H1 (cell line): ENCODE measurements around the gene IKZF3. TPM values are rescaled to one million over a fixed set of nuclear protein-coding genes. Genes with fewer than 3 reads are reported as not detected.

Source experiments
- CHD7 ChIP-seq: fragments of 300-600 bp; sonication (generic); IDR thresholded peaks from 2 replicates; pipeline ENCODE4 v1.7.1; 2012; ENCODE audit warnings: low read length, moderate library complexity, mild to moderate bottlenecking, inconsistent platforms; ENCODE audit not compliant: insufficient replicate concordance
- CTCF ChIP-seq, 3 experiments: IDR thresholded peaks; 1 replicate in 2 of 3; 2 replicates in 1 of 3; pipeline versions ENCODE4 v1.5.1 to v1.6.1; 2011; ENCODE audit warnings: low read length in 3 of 3, mild to moderate bottlenecking in 3 of 3, inconsistent platforms in 2 of 3, low read depth in 1 of 3, moderate library complexity in 1 of 3; ENCODE audit not compliant: insufficient read depth in 1 of 3; ENCODE audit errors: control extremely low read depth in 1 of 3
- polyA plus RNA-seq, 7 experiments: library from polyadenylated mRNA; depleted of rRNA in 3 of 7; stranded (reverse) in 5 of 7; unstranded in 2 of 7; fragments of >200 nt in 5 of 7; fragments of 200-250 nt in 2 of 7; gene quantifications; 1 replicate in 5 of 7; 2 replicates in 1 of 7; 4 replicates in 1 of 7; pipeline versions ENCODE4 v1.2.1 to v1.2.3, GENCODE V29; 2011 to 2013; ENCODE audit warnings: missing spikeins in 2 of 7, mixed read lengths in 2 of 7
- total RNA-seq: library from RNA; stranded (reverse); fragmentation: NEBNext Ultra II Directional; extraction: Animal tissue kit (Norgen Biotek cat#: 25700); gene quantifications from 2 replicates; pipeline ENCODE4 v1.2.1, GENCODE V29; 2021

Gene IKZF3
- total and polyA plus RNA-seq, 2 of the 8 experiments (the other 6 are each of a cell fraction or from before 2014, with no cell fraction given), result 0.23 to 0.56 TPM

- TF ChIP-seq CHD7 (no peak), CTCF (IDR thresholded peaks at IDR 0.05; ENCODE audit: control extremely low read depth in 1 of 3, insufficient read depth in 1 of 3, low read depth in 1 of 3, low read length in 3 of 3) (peak in 1 of 3 experiments; percentile 4; a peak in 1 of 4 replicates)
- TF ChIP-seq, all 59 proteins: peak for 1
Measured at GRCh38 chr17:39744836-39745215, 119.3 kb downstream of the IKZF3 start (continued).
